ENCODE measurements around the gene METTL6. TPM values are rescaled to one million over a fixed set of nuclear protein-coding genes. Genes with fewer than 3 reads are reported as not detected.
"Not testable (repeated sequence)": the region's sequence is repeated elsewhere in the genome, so short reads cannot be mapped to it uniquely, and the experiment has no call there.

The METTL6 gene
- total RNA-seq, 2 donors from 2014 or later, result 12.5 to 14.8 TPM

- Histone ChIP-seq H3K27ac (peak overlapping the region; percentile 45 to 58), H3K36me3 (no peaks in the 10 kb centered on the region), H3K4me3 (peak overlapping the region; percentile 57 to 63), H3K9me3 (no peaks in the 10 kb centered on the region), H3K27me3 (replicated peaks; ENCODE audit: insufficient read depth) (no peaks in the 10 kb centered on the region), H3K4me1 (replicated peaks) (peaks cover 17% of the 10 kb centered on the region)
- no peak for TF ChIP-seq POLR2A (IDR thresholded peaks at IDR 0.05)
- TF ChIP-seq, protein P1, sequence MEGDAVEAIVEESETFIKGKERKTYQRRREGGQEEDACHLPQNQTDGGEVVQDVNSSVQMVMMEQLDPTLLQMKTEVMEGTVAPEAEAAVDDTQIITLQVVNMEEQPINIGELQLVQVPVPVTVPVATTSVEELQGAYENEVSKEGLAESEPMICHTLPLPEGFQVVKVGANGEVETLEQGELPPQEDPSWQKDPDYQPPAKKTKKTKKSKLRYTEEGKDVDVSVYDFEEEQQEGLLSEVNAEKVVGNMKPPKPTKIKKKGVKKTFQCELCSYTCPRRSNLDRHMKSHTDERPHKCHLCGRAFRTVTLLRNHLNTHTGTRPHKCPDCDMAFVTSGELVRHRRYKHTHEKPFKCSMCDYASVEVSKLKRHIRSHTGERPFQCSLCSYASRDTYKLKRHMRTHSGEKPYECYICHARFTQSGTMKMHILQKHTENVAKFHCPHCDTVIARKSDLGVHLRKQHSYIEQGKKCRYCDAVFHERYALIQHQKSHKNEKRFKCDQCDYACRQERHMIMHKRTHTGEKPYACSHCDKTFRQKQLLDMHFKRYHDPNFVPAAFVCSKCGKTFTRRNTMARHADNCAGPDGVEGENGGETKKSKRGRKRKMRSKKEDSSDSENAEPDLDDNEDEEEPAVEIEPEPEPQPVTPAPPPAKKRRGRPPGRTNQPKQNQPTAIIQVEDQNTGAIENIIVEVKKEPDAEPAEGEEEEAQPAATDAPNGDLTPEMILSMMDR (IDR thresholded peaks at IDR 0.05), result no peak
- no peak for TF ChIP-seq POLR2AphosphoS5 (IDR thresholded peaks at IDR 0.05)
- DNase-seq (ENCODE audit: low spot score), result no peak
- WGBS, result under 1% methylated on average over 11 of the region's 11 CpGs
- intact Hi-C loops (cut with DNase I), result loop anchor here (5.0 kb wide), 1 partner anchor 129 kb away; no protein-coding TSS in a partner anchor
These were observed 637 bp upstream of the METTL6 start for GRCh38 chr3:15427981-15428380.

DNA sequence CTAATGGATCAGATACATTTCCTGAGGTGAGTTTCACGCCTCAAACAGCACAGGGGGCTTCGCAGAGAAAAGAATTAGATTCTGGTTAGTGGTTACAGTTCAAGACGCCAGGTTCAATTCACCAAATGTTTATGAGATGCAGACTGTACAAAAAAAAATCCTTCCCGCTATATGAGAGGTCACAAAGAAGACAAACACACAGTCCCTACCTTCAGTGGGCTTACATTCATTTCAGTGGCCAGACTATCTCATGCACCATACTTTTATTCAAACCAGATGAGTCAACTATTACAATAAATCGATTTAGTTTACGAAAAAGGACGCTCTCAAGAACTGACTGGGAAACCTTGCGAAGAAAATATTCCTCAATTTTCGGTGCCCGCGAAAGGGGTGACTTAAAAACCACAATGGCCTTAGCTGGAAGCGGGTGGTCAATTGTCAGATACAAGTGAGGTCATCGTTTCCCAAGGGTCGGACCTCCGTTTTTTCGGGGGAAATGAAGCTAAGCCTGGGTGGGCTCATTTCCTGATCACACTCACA, 695 bp downstream of the METTL6 start:
- Histone ChIP-seq H3K9me3 (no peaks in the 10 kb centered on the region), H3K4me3 (peak overlapping the region; percentile 57 to 63), H3K27me3 (replicated peaks; ENCODE audit: insufficient read depth) (no peaks in the 10 kb centered on the region), H3K4me1 (replicated peaks) (peaks cover 17% of the 10 kb centered on the region), H3K27ac (peak overlapping the region in 1 of 2 donors; percentile 45), H3K36me3 (no peaks in the 10 kb centered on the region)
- TF ChIP-seq, protein P1 (IDR thresholded peaks at IDR 0.05), result no peak
- TF ChIP-seq POLR2A (IDR thresholded peaks at IDR 0.05) (no peak), POLR2AphosphoS5 (IDR thresholded peaks at IDR 0.05) (no peak)
- 43% methylated on average over 16 of the region's 16 CpGs for WGBS
- intact Hi-C loops (cut with DNase I), result loop anchor here (5.0 kb wide), 1 partner anchor 131 kb away; no protein-coding TSS in a partner anchor
- no peak for DNase-seq (ENCODE audit: low spot score)

DNA sequence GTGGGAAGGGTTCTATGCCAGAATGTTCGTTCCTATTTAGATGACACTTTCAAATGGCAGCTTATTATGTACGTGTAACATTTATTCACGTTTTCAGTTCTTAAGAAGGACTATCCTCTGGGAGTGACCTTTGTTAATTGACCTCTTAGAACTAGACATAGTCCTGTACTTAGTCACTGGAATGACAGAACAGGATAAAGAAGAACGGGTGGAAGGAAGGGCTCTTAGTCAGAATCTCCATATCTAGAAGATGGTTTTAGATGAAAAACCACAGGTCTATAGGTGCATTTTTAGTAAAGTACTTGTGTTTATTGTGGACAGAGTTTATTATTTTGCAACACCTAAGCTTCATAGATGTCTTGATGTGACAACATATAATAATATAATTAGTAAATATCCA, 6.5 kb downstream of the METTL6 start:
- intact Hi-C loops (cut with DNase I), result no loop called here
- DNase-seq (ENCODE audit: low spot score), result no peak
- Histone ChIP-seq H3K27ac (no peak overlapping the region), H3K36me3 (no peaks in the 10 kb centered on the region), H3K4me1 (replicated peaks) (peaks cover 2% of the 10 kb centered on the region), H3K4me3 (no peak overlapping the region), H3K9me3 (no peaks in the 10 kb centered on the region), H3K27me3 (replicated peaks; ENCODE audit: insufficient read depth) (no peaks in the 10 kb centered on the region)
- TF ChIP-seq POLR2AphosphoS5 (IDR thresholded peaks at IDR 0.05) (no peak), POLR2A (IDR thresholded peaks at IDR 0.05) (no peak)
- TF ChIP-seq, protein P1 (IDR thresholded peaks at IDR 0.05), result no peak
- WGBS, result 86% methylated on average over 4 of the region's 4 CpGs

- DNase-seq (ENCODE audit: low spot score); H3K36me3 ChIP-seq; H3K4me3 ChIP-seq; H3K27ac ChIP-seq; H3K9me3 ChIP-seq; intact Hi-C loops (cut with DNase I); H3K27me3 ChIP-seq (replicated peaks; ENCODE audit: insufficient read depth); H3K4me1 ChIP-seq (replicated peaks): not testable (repeated sequence)
- WGBS, result 96% methylated on average over 7 of the region's 7 CpGs
These were observed 16.4 kb downstream of the METTL6 start for GRCh38 chr3:15410966-15411365.

- TF ChIP-seq, protein P1 (IDR thresholded peaks at IDR 0.05), result no peak
- TF ChIP-seq POLR2AphosphoS5 (IDR thresholded peaks at IDR 0.05) (no peak), POLR2A (IDR thresholded peaks at IDR 0.05) (no peak)
- no peaks in the 10 kb centered on the region for H3K4me1 ChIP-seq (replicated peaks)
- H3K36me3 ChIP-seq, result no peaks in the 10 kb centered on the region
- 97% methylated on average over 2 of the region's 2 CpGs for WGBS
- no peaks in the 10 kb centered on the region for H3K27me3 ChIP-seq (replicated peaks; ENCODE audit: insufficient read depth)
- no peak overlapping the region for H3K4me3 ChIP-seq
- no peaks in the 10 kb centered on the region for H3K9me3 ChIP-seq
- no peak overlapping the region for H3K27ac ChIP-seq
- intact Hi-C loops (cut with DNase I), result loop anchor here (10.0 kb wide), 1 partner anchor 205 kb away; the partner anchor contains the start of gene CAPN7
- no peak for DNase-seq (ENCODE audit: low spot score)
These were observed 17.6 kb downstream of the METTL6 start for GRCh38 chr3:15409774-15410173.
